ENCODE measurements around the gene RBM20.

- TF ChIP-seq POLR2A (IDR thresholded peaks at IDR 0.05) = no peak
- TF ChIP-seq CTCF (IDR thresholded peaks at IDR 0.05) = no peak
Measured at GRCh38 chr10:110772454-110773025, 128.4 kb downstream of the RBM20 start.

Data from adrenal gland (tissue), 5 donors.